GM18873 (cell line): ENCODE measurements around the gene PRM2.

ENCODE experiments used
- ATAC-seq: cut with Tn5 transposase; IDR thresholded peaks from one replicate; pipeline ENCODE4 v1.9.1; 2021; ENCODE audit warnings: mild to moderate bottlenecking, moderate library complexity, moderate number of reproducible peaks; ENCODE audit not compliant: unreplicated experiment, low FRiP score

The PRM2 gene

GRCh38 chr16:11232852-11233726 lies 43.2 kb downstream of the PRM2 start:
- peak; percentile 56 for ATAC-seq

GRCh38 chr16:11232302-11232851 lies 43.9 kb downstream of the PRM2 start:
- ATAC-seq, result no peak

GRCh38 chr16:11231367-11231970 lies 44.8 kb downstream of the PRM2 start:
- ATAC-seq, result no peak

GRCh38 chr16:11229906-11230305 lies 46.4 kb downstream of the PRM2 start:
- ATAC-seq, result no peak

- no peak for ATAC-seq
Measured at GRCh38 chr16:11229432-11229831, 46.8 kb downstream of the PRM2 start.

- ATAC-seq, result no peak
Measured at GRCh38 chr16:11225677-11226549, 50.4 kb downstream of the PRM2 start.
